IPS-18c (cell line): ENCODE results near the gene ESX1.
"Not testable (repeated sequence)": the region's sequence is repeated elsewhere in the genome, so short reads cannot be mapped to it uniquely, and the experiment has no call there.

ENCODE experiments used
- H3K4me3 ChIP-seq: 2 replicates; pipeline ENCODE4 v1.7.0; 2013; ENCODE audit warnings: low read depth, mild to moderate bottlenecking, low read length, moderate library complexity; ENCODE audit not compliant: insufficient read depth
- H3K9me3 ChIP-seq: one replicate; pipeline ENCODE4 v1.6.1; 2013; ENCODE audit warnings: mild to moderate bottlenecking, low read length, moderate library complexity; ENCODE audit not compliant: control insufficient read depth, insufficient read depth

Gene ESX1

GRCh38 chrX:104254442-104255115 is at the start of gene ESX1:
TSS of gene ESX1 (minus strand) at chrX:104254933. CDS start at chrX:104254849, 84 bp downstream.
- H3K4me3 ChIP-seq, result peak within 1 kb of the TSS; percentile 41
- peaks cover 5% of the 10 kb centered on the region for H3K9me3 ChIP-seq

GRCh38 chrX:104295636-104296035 is 40.9 kb upstream of the ESX1 start:
- Histone ChIP-seq H3K4me3 (no peak overlapping the region), H3K9me3 (no peaks in the 10 kb centered on the region)

DNA sequence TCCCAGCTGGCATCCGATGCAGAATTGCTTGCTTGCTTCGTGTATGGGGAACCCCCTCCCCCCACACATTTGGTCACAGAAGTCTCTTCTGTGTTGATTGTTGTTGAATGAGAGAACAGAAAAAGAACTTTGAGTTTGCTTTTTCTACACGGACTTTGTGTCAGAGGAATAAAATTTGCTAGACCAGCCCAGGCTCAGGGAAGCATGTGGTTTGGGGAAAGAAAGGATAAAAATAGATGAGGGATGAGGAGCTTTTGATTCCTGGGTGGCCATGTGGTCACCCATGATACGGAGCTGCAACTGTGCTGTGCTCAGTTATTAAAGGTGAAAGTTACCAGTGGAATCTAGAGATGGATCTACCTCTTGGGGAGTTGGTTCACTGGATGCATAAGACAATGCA is 34.2 kb upstream of the ESX1 start:
- H3K4me3 ChIP-seq, result no peak overlapping the region

DNA sequence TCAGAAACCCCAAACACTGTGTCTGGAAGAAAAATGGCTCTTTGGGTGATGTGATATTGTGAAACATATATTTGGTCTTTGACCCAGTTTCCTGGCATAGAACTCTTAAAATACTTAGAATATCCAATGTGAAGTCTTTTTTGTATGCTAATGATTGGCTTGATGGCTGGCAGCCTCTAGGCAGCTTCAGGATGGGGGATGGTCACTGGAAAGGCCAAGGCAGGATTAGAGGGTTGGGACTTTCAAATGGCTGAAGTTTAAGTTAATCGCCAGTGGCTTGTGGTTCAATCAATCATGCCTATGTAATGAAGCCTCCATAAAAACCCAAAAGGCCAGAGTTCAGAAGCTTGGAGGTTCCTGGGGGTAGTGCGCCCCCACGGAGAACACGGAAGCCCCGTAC is 33.5 kb upstream of the ESX1 start:
- Histone ChIP-seq H3K4me3 (no peak overlapping the region), H3K9me3 (no peaks in the 10 kb centered on the region)

More for the DNA sequence above, 34.2 kb upstream of the ESX1 start:
- no peaks in the 10 kb centered on the region for H3K9me3 ChIP-seq

DNA sequence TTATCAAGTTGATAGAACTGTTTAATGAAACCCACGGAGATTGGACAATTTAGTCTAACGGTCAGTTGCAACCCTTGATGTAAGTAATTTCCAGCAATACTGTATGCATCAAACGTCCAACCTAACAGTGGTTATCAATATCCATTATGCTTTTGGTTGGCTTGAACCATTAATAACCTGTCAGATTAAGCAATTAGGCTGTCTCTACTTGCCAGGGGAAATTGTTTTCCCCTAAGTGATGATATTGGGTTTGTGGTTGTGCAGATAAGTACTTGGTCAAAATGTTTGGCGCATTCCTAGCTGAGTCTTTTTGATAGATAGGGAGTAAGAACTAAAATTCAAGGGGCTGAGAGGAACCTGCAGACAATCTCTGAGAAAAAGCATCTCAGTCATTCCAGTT is 30.5 kb upstream of the ESX1 start:
- no peaks in the 10 kb centered on the region for H3K9me3 ChIP-seq
- no peak overlapping the region for H3K4me3 ChIP-seq

- H3K4me3 ChIP-seq, result no peak overlapping the region
Measured at GRCh38 chrX:104284507-104284906, 29.8 kb upstream of the ESX1 start.

GRCh38 chrX:104282166-104282725 is 27.5 kb upstream of the ESX1 start:
- H3K4me3 ChIP-seq, result no peak overlapping the region
- no peaks in the 10 kb centered on the region for H3K9me3 ChIP-seq

More at GRCh38 chrX:104284507-104284906, 29.8 kb upstream of the ESX1 start:
- no peaks in the 10 kb centered on the region for H3K9me3 ChIP-seq

DNA sequence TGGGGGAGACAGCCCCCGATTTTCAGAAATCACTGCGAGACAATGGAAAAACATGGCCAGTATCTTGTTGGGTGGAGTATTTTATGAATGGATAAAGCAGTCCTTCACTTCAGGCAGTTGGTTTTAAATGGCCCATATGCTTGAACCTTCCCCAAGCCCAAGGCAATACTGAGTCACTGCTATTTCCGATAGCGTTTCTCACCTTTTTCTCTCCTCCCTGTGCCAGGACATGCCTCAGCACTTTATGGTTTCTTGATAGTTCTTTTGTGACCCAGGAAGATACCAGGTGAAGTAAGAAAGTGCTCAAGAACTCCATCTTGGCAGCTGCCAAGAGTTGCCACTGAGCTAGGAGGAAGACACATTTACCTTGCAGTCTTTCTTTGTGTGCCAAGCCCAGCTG is 26.8 kb upstream of the ESX1 start:
- no peak overlapping the region for H3K4me3 ChIP-seq

GRCh38 chrX:104280609-104281008 is 25.9 kb upstream of the ESX1 start:
- no peaks in the 10 kb centered on the region for H3K9me3 ChIP-seq
- H3K4me3 ChIP-seq, result no peak overlapping the region

More for the DNA sequence above, 26.8 kb upstream of the ESX1 start:
- no peaks in the 10 kb centered on the region for H3K9me3 ChIP-seq

DNA sequence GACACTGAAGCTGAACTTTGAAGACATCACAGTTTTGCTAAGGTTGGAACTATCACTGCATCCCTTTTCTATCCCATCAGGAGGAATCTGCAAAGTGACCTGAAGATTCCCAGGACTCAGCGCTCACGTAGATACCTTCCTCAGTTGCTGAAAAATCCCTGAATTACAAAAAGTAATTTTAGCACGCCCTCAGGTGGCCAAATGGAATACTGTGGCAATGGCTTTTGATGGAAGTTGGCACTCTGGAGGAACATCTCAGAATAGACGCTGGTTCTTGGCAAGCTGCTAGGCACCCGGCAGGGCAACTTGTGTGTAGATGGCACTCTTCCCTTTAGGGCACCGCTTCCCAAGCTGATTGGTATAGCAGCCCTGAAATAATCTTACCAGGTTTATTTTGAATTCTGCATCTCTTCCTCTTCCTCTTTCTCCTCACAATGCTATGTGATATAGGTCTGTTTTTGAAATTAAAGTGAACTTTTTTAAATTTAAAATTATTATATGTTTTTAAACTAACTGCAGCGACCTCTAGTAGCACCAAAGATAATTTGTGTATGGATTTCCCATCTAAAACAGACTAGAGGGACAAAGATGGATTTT is 16.3 kb upstream of the ESX1 start:
- H3K9me3 ChIP-seq, result no peaks in the 10 kb centered on the region
- H3K4me3 ChIP-seq, result no peak overlapping the region

DNA sequence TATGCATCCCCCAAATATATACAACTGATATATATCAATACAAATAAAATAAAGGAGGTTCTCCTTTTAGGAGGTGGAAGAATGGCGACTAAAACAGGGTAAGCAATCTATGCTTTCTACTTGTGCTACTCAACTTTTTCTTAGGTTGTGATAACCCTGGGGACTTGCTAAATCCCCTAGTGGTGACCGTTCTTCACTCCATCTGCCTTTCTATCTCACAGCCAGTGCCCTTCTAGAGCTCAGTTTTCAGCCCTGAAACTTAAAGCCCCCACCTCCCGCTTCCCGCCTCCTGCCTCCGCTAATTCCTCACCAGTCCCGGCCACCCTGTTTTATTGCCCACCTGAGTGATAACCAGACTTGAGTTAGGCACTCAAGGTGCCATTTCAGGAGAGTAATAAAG is 15.5 kb upstream of the ESX1 start:
- H3K4me3 ChIP-seq, result no peak overlapping the region; the same call in 1 of the 2 replicates

GRCh38 chrX:104255465-104255864 is 732 bp upstream of the ESX1 start:
- H3K9me3 ChIP-seq, result peaks cover 5% of the 10 kb centered on the region
- H3K4me3 ChIP-seq, result 0 out of 2 replicates have a peak overlapping the region, but pooled peaks have one; percentile 9

More for the DNA sequence above, 15.5 kb upstream of the ESX1 start:
- no peaks in the 10 kb centered on the region for H3K9me3 ChIP-seq

GRCh38 chrX:104253567-104254441 is 929 bp downstream of the ESX1 start:
- peak overlapping the region; percentile 41 for H3K4me3 ChIP-seq

GRCh38 chrX:104250470-104250869 is 4.3 kb downstream of the ESX1 start:
- H3K4me3 ChIP-seq, result no peak overlapping the region
- peaks cover 2% of the 10 kb centered on the region for H3K9me3 ChIP-seq

More at GRCh38 chrX:104253567-104254441, 929 bp downstream of the ESX1 start:
- peaks cover 5% of the 10 kb centered on the region for H3K9me3 ChIP-seq

- H3K9me3 ChIP-seq, H3K4me3 ChIP-seq: not testable (repeated sequence)
Measured at GRCh38 chrX:104230060-104230459, 24.7 kb downstream of the ESX1 start.

- no peak overlapping the region for H3K4me3 ChIP-seq
- H3K9me3 ChIP-seq, result no peaks in the 10 kb centered on the region
Measured at GRCh38 chrX:104211187-104211586, 43.5 kb downstream of the ESX1 start.

DNA sequence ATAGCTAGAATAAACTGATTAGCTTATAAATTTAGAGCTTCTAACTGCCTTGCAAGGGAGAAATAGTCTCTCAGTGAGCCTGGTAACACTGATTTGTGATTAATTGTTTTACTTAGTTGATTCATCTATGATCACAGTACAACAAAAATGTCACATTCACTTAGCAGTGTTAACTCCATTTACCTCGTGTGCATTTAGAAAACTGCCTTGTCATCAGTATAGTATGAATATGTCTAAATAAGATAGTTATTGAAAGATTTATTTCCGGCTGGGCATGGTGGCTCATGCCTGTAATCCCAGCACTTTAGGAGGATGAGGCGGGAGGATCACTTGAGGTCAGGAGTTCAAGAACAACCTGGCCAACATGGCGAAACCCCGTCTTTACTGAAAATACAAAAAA is 49.2 kb downstream of the ESX1 start:
- no peak overlapping the region for H3K4me3 ChIP-seq
- no peaks in the 10 kb centered on the region for H3K9me3 ChIP-seq
